Measurements from ENCODE around the gene PTPRM. TPM values are rescaled to one million over a fixed set of nuclear protein-coding genes. Genes with fewer than 3 reads are reported as not detected.

PTPRM gene
- polyA plus RNA-seq, 1 experiment, result 81.1 TPM

DNA sequence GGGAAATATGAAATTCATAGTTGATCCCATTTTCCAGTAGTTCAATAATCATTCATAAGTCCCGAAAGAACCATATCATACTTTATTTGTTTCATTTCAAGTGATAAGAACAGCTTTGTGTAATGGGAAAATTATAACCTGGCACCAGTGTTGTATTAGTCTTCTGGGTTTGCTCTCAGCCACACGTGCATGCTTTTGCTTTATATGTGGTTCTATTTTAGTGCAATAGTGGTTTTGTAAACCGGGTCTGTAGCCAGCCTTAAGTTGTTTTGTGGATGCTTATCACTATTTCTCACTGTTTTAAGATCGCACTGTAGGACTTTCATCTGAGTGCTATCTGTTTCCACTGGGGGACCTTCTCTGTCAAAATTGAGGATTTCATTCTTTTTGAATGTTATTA, 203.8 kb downstream of the PTPRM start:
- POLR2A ChIA-PET, result no interaction called here
- Histone ChIP-seq H3K27me3 (ENCODE audit: control insufficient read depth, insufficient read depth, low read length) (no peaks in the 10 kb centered on the region), H3K4me3 (ENCODE audit: low read depth, low read length) (no peak overlapping the region), H3K27ac (ENCODE audit: low read depth, low read length) (no peak overlapping the region), H3K9me3 (ENCODE audit: control insufficient read depth, insufficient read depth, low read length) (no peaks in the 10 kb centered on the region)
- TF ChIP-seq, protein P1, sequence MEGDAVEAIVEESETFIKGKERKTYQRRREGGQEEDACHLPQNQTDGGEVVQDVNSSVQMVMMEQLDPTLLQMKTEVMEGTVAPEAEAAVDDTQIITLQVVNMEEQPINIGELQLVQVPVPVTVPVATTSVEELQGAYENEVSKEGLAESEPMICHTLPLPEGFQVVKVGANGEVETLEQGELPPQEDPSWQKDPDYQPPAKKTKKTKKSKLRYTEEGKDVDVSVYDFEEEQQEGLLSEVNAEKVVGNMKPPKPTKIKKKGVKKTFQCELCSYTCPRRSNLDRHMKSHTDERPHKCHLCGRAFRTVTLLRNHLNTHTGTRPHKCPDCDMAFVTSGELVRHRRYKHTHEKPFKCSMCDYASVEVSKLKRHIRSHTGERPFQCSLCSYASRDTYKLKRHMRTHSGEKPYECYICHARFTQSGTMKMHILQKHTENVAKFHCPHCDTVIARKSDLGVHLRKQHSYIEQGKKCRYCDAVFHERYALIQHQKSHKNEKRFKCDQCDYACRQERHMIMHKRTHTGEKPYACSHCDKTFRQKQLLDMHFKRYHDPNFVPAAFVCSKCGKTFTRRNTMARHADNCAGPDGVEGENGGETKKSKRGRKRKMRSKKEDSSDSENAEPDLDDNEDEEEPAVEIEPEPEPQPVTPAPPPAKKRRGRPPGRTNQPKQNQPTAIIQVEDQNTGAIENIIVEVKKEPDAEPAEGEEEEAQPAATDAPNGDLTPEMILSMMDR (IDR thresholded peaks at IDR 0.05; ENCODE audit: low read depth, low read length), result no peak
- no peak for DNase-seq (ENCODE audit: low read depth, low spot score)
- CTCF ChIA-PET, result interaction anchor here (1.9 kb wide), 1 partner anchor 17 kb away, joined by 4 read pairs; no protein-coding TSS in a partner anchor

DNA sequence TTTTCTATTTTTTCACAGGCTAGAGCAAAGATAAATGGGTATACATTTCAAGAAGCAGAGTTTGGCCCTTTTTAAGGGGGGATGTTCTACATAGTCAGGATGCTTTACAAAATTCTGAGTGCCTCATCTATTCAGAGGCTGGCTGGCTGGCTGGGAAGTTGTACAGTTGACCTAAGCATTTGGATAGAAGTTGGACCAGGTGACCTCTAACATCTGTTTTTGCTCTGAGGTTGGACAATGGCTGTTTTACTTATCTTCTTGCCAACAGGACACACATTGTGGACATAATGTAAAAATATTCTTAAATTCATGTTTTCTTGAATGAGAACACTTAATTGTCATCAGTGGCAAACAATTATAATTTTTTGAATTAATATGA, 205.4 kb downstream of the PTPRM start:
- Histone ChIP-seq H3K9me3 (ENCODE audit: control insufficient read depth, insufficient read depth, low read length) (no peaks in the 10 kb centered on the region), H3K27ac (ENCODE audit: low read depth, low read length) (no peak overlapping the region), H3K4me3 (ENCODE audit: low read depth, low read length) (no peak overlapping the region), H3K27me3 (ENCODE audit: control insufficient read depth, insufficient read depth, low read length) (no peaks in the 10 kb centered on the region)
- ChIA-PET POLR2A (no interaction called here), CTCF (no interaction called here)
- TF ChIP-seq, protein P1 (IDR thresholded peaks at IDR 0.05; ENCODE audit: low read depth, low read length), result no peak
- no peak for DNase-seq (ENCODE audit: low read depth, low spot score)

DNA sequence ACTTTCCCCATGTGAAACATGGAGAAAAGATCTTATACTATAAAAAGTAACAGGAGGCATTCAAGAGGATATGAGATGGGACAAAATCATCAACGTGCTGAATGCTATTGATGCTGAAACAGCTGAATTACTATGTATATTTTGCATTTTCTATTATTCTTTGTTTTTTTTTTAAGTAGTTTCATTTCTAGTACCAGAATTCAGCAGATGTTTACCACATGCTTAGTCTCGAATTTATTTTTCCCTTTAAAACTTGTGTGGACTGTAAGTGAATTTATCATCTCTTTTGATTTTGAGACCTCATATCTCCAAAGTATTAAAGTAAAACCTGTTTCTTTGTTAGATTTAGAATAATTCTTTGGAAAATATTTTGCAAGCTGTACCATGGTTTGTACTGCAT, 205.8 kb downstream of the PTPRM start:
- no peak overlapping the region for H3K27ac ChIP-seq (ENCODE audit: low read depth, low read length)
- TF ChIP-seq, protein P1 (IDR thresholded peaks at IDR 0.05; ENCODE audit: low read depth, low read length), result no peak
- POLR2A ChIA-PET, result no interaction called here
- CTCF ChIA-PET, result interaction anchor here (2.6 kb wide), 1 partner anchor 17 kb away, joined by 19 read pairs; no protein-coding TSS in a partner anchor
- no peaks in the 10 kb centered on the region for H3K9me3 ChIP-seq (ENCODE audit: control insufficient read depth, insufficient read depth, low read length)
- H3K27me3 ChIP-seq (ENCODE audit: control insufficient read depth, insufficient read depth, low read length), result no peaks in the 10 kb centered on the region
- H3K4me3 ChIP-seq (ENCODE audit: low read depth, low read length), result no peak overlapping the region
- DNase-seq (ENCODE audit: low read depth, low spot score), result no peak

DNA sequence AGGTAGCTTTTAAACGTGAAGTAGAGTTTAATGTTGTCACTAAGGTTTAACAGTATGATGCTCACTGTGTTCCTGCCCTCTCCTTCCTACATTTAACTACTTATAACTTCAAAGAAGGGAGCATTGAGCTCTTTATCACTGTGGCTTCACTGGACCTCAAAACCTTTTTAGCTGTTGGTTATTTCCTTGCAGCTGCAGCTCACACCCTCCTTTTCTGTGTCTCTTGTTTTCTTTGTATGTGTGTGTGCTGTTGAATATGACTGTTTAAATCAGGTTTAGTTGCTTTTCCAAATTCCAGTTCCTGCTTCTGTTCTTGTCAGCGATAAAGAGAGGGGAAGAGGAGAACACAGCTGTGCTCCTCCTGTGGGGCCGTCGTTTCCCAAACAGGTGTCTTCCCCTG, 208.0 kb downstream of the PTPRM start:
- Histone ChIP-seq H3K4me3 (ENCODE audit: low read depth, low read length) (no peak overlapping the region), H3K9me3 (ENCODE audit: control insufficient read depth, insufficient read depth, low read length) (no peaks in the 10 kb centered on the region), H3K27me3 (ENCODE audit: control insufficient read depth, insufficient read depth, low read length) (no peaks in the 10 kb centered on the region), H3K27ac (ENCODE audit: low read depth, low read length) (no peak overlapping the region)
- CTCF ChIA-PET, result interaction anchor here (0.6 to 2.6 kb wide), 3 partner anchors 15 to 614 kb away, joined by 3 to 19 read pairs (median 4); no protein-coding TSS in a partner anchor
- TF ChIP-seq, protein P1 (IDR thresholded peaks at IDR 0.05; ENCODE audit: low read depth, low read length), result no peak
- POLR2A ChIA-PET, result no interaction called here
- no peak for DNase-seq (ENCODE audit: low read depth, low spot score)

DNA sequence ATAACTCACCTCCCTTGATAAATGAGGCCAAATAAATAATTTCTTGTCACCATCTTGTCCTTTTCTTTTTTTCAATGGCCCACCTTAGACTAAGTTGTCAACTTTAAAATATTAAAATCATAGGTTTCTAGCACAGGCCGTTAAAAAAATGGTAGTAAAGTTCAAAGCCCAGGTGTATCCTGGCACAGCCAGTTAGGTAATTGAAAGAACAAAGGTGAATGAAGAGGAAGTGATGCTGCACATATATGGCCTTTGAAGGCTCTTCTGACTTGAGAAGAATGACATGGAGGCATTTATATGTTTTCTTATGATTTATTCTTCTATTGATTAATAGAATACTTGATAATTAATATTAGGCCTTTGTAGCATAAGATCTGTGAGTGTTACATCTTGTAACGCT, 208.7 kb downstream of the PTPRM start:
- Histone ChIP-seq H3K27me3 (ENCODE audit: control insufficient read depth, insufficient read depth, low read length) (no peaks in the 10 kb centered on the region), H3K27ac (ENCODE audit: low read depth, low read length) (no peak overlapping the region), H3K9me3 (ENCODE audit: control insufficient read depth, insufficient read depth, low read length) (no peaks in the 10 kb centered on the region), H3K4me3 (ENCODE audit: low read depth, low read length) (no peak overlapping the region)
- ChIA-PET POLR2A (no interaction called here), CTCF (interaction anchor here (2.6 kb wide), 1 partner anchor 14 kb away, joined by 19 read pairs; no protein-coding TSS in a partner anchor)
- no peak for DNase-seq (ENCODE audit: low read depth, low spot score)
- TF ChIP-seq, protein P1 (IDR thresholded peaks at IDR 0.05; ENCODE audit: low read depth, low read length), result no peak
